Glutamatergic neuron (in vitro differentiated cells): Measurements from ENCODE around the gene SHB. TPM values are rescaled to one million over a fixed set of nuclear protein-coding genes. Genes with fewer than 3 reads are reported as not detected.

Experiments used
- DNase-seq: peaks from one replicate; pipeline ENCODE4 v3.0.0; 2022
- H3K27ac Mint-ChIP-seq: one replicate; pipeline ENCODE4 v1.8.0; 2020; ENCODE audit warnings: mild to moderate bottlenecking, mixed read lengths, inconsistent platforms; ENCODE audit not compliant: unreplicated experiment
- H3K27me3 Mint-ChIP-seq: one replicate; pipeline ENCODE4 v1.8.0; 2020; ENCODE audit warnings: mild to moderate bottlenecking, moderate library complexity, mixed read lengths, inconsistent platforms; ENCODE audit not compliant: unreplicated experiment
- H3K36me3 Mint-ChIP-seq: one replicate; pipeline ENCODE4 v1.8.0; 2020; ENCODE audit warnings: mild to moderate bottlenecking, mixed read lengths, inconsistent platforms; ENCODE audit not compliant: unreplicated experiment
- H3K4me1 Mint-ChIP-seq: one replicate; pipeline ENCODE4 v1.8.0; 2020; ENCODE audit warnings: mild to moderate bottlenecking, low read depth, mixed read lengths, inconsistent platforms; ENCODE audit not compliant: unreplicated experiment
- H3K4me3 Mint-ChIP-seq: one replicate; pipeline ENCODE4 v1.8.0; 2020; ENCODE audit warnings: mild to moderate bottlenecking, mixed read lengths, inconsistent platforms; ENCODE audit not compliant: unreplicated experiment
- H3K9me3 Mint-ChIP-seq: one replicate; pipeline ENCODE4 v1.8.0; 2020; ENCODE audit warnings: mild to moderate bottlenecking, moderate library complexity, mixed read lengths, inconsistent platforms; ENCODE audit not compliant: unreplicated experiment
- total RNA-seq: library from RNA; stranded (reverse); fragmentation: NEBNext Ultra II Directional; extraction: Animal tissue kit (Norgen Biotek cat#: 25700); gene quantifications from one replicate; pipeline ENCODE4 v1.2.1, GENCODE V29; 2021; ENCODE audit not compliant: unreplicated experiment
- TF ChIP-seq, protein P1 (sequence below): fragments of 200-600 bp; sonication (generic); IDR thresholded peaks from one replicate; pipeline ENCODE4 v1.5.0; 2021; ENCODE audit not compliant: partially characterized antibody, unreplicated experiment

The SHB gene
- total RNA-seq, 1 donor from 2014 or later = 31.7 TPM

DNA sequence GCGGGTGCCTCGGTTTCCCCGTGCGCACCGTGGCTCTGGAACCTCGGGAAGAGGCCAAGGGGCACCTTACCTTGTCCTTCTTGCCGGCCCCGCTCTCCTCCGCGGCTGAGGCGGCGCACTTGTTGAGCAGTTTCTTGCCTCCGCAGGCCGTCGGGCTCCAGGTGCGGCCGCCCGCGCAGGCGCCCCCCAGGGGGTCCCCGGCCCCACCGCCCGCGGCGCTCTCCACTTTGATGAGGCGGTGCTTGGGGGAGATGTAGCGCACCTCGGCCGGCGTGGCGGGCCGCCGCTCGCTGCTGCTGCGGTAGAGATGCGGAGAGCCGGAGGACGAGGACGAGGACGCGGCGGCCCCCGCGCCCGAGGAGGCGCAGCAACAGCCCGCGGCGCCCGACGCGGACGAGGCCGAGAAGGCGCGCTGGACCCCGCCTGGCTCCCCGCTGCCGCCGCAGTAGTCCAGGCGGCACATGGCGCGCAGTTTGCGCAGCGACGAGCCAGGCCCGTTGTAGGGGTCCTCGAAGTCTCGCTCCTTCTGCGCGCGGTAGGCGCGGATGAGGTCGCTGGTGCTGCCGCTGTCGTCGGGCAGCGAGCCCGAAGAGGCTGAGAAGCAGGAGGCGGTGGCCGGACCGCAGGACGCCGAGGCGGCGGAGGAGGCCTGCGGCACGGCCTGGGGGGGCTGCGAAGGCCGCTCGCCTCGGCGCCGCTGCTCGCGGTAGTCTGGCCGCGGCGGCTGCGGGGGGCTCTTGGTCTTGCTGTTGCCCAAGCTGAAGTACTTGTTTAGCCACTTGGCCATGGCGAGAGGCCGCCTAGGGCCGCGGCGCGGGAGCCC, 957 bp downstream of the SHB start:
- DNase-seq = peak; percentile 50
- H3K27ac Mint-ChIP-seq = no peak overlapping the region
- H3K4me1 Mint-ChIP-seq = peaks cover 34% of the 10 kb centered on the region
- H3K9me3 Mint-ChIP-seq = peaks cover 13% of the 10 kb centered on the region
- H3K36me3 Mint-ChIP-seq = no peaks in the 10 kb centered on the region
- TF ChIP-seq, protein P1, sequence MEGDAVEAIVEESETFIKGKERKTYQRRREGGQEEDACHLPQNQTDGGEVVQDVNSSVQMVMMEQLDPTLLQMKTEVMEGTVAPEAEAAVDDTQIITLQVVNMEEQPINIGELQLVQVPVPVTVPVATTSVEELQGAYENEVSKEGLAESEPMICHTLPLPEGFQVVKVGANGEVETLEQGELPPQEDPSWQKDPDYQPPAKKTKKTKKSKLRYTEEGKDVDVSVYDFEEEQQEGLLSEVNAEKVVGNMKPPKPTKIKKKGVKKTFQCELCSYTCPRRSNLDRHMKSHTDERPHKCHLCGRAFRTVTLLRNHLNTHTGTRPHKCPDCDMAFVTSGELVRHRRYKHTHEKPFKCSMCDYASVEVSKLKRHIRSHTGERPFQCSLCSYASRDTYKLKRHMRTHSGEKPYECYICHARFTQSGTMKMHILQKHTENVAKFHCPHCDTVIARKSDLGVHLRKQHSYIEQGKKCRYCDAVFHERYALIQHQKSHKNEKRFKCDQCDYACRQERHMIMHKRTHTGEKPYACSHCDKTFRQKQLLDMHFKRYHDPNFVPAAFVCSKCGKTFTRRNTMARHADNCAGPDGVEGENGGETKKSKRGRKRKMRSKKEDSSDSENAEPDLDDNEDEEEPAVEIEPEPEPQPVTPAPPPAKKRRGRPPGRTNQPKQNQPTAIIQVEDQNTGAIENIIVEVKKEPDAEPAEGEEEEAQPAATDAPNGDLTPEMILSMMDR = no peak
- H3K4me3 Mint-ChIP-seq = peak overlapping the region; percentile 96
- H3K27me3 Mint-ChIP-seq = peaks cover 25% of the 10 kb centered on the region

DNA sequence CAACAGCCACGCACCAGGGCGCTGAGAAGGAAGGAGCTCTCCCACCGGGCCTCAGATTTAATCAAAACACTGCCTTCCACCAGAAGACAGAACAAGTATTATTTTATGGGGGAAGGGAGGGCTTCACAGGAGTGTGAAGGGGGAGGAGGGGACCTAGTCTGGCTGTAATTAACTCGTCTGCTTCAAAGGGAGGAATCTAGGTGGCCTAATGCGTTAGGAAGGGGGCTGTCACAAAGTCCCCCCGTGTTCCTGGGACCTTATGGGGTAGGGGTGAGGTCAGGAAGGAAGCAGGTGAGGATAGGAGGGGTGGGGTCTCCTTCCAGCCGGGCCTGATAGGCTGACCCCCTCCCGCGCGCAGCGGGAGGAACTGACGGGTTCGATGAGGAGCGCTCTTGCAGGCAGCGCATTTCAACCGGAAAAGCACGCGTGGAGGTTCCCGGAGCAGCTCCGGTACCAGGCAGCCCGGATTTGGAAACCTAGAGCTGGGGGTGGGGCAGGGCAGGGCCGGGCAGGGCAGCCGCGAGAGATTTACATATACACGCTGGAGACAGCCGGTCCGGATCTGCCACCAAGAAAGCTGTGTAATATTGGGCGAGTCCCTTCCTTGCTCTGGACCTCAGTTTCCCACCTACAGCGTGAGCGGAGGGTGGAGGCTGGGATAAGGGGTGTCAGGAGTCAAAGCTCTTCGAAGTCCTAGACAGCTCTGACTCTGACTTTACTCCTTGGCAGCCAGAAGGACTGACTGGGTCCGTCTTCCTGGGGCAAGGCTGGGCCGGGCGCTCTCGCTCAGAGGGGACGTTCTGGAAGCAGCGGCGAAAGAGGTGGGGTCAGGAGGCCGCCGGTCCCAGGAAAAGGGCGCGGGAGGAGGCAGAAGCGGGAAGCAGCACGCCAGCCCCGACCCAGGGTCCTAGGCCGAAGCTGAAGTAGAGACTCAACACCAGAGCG, 1.8 kb downstream of the SHB start:
- peak overlapping the region; percentile 96 for H3K4me3 Mint-ChIP-seq
- peaks cover 42% of the 10 kb centered on the region for H3K4me1 Mint-ChIP-seq
- peak overlapping the region; percentile 86 for H3K27ac Mint-ChIP-seq
- H3K9me3 Mint-ChIP-seq = peaks cover 13% of the 10 kb centered on the region
- TF ChIP-seq, protein P1 = no peak
- H3K27me3 Mint-ChIP-seq = peaks cover 26% of the 10 kb centered on the region
- H3K36me3 Mint-ChIP-seq = no peaks in the 10 kb centered on the region
- peak; percentile 45 for DNase-seq

DNA sequence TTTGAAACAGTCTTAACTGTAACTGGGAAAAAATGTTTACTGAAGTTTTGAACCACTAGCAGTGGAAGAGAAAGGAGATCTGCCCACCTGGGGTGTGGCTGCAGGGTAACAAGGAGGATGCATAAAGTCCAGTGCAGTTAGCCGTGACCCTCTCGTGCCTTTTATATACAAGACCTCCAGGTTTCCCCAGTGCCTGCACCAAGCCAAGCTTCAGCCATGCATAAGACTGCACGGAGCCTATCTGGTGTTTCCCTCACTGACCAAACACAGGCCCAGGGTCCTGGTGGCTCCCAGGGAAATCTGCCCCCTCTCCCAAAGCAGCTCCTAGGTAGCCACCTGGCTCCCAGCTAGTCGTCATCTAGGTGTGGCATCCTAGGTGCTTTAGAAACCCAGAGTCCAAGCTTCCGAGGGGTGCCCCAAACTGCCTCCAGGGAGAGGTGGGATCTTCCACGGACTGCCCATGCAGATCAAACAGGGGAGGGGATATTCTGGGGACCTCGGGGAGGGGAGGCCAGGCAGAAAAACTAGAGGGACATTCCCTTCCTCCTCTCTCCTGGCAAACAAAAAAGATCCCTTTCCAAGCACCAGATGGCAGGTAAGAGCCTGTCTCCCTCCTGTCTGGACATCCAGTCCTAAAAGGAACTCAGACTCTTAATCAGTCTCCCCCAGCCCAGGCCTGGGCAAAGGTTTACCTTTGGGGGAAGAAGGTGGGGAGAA, 2.7 kb downstream of the SHB start:
- Mint-ChIP-seq H3K27ac (peak overlapping the region; percentile 73), H3K9me3 (peaks cover 12% of the 10 kb centered on the region), H3K4me3 (peak overlapping the region; percentile 96), H3K4me1 (peaks cover 46% of the 10 kb centered on the region), H3K27me3 (peaks cover 24% of the 10 kb centered on the region), H3K36me3 (no peaks in the 10 kb centered on the region)
- TF ChIP-seq, protein P1 = no peak
- no peak for DNase-seq

DNA sequence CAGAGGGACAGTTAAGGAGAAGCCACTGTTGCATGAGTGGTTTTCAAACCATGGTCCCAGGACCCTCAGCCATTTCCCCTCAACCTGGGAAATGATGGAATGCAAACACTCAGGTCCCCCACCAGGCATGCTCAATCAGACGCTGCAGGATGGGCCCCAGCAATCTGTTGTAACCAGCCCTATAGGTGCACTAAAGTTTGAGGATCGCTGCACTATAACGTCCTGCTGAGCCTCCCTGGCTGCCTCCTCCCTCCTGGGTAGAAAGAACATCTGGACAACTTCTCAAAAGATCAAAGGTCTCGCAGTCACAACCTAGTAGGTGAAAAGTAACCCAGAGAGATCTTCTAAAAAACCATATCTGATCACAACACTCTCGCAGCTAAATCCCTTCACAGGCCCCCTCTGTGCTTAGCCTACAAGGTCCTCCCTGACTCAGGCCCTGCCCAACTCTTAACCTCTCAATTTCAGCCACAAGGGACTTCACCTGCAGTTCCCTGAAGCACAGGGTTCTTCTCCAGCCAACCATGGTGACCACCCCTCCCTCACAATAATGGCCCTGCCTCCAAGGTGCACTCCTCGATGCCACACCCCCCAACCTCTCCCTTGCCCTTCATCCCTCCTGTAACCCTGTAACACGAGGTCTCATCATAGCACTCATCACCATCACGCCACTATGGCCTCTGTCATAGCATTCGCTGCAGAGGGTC, 3.5 kb downstream of the SHB start:
- Mint-ChIP-seq H3K4me1 (peaks cover 44% of the 10 kb centered on the region), H3K27ac (peak overlapping the region; percentile 0), H3K27me3 (peaks cover 22% of the 10 kb centered on the region), H3K9me3 (peaks cover 12% of the 10 kb centered on the region), H3K4me3 (peak overlapping the region; percentile 96), H3K36me3 (no peaks in the 10 kb centered on the region)
- TF ChIP-seq, protein P1 = no peak
- DNase-seq = no peak
